Measurements from ENCODE around the gene ITPRID1. TPM values are rescaled to one million over a fixed set of nuclear protein-coding genes. Genes with fewer than 3 reads are reported as not detected.

ITPRID1 gene
- total RNA-seq, 1 donor from 2014 or later: not detected

DNA sequence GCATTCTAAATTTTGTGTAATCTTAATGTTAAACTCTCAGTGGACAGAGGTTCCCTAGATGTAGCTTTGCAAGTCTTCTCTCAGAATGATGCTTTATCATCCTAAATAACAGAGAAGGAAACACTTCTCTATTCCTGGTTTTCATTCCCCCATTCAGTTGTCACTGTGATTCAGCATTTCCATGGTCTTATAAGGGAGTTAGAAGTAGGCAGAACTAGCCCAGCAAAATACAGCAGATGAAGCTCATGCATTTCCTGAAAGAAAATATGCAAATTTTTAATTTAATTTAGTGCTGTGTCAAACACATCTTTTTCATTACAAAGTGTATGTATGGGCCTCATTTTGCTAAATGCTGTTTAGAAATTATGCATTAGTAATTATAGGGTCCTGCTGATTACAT, 70.1 kb downstream of the ITPRID1 start:
- H3K9me3 Mint-ChIP-seq: peaks cover 2% of the 10 kb centered on the region
- H3K27ac Mint-ChIP-seq (ENCODE audit: unreplicated experiment): no peak overlapping the region
- H3K36me3 Mint-ChIP-seq (ENCODE audit: low read depth): peaks cover 2% of the 10 kb centered on the region
- no peak for DNase-seq (ENCODE audit: low read depth, low spot score)
- TF ChIP-seq CTCF (conservative IDR thresholded peaks at IDR 0.05): no peak
- H3K4me1 Mint-ChIP-seq: no peaks in the 10 kb centered on the region
- H3K4me3 Mint-ChIP-seq: no peak overlapping the region
- no peaks in the 10 kb centered on the region for H3K27me3 Mint-ChIP-seq (ENCODE audit: low read depth)

DNA sequence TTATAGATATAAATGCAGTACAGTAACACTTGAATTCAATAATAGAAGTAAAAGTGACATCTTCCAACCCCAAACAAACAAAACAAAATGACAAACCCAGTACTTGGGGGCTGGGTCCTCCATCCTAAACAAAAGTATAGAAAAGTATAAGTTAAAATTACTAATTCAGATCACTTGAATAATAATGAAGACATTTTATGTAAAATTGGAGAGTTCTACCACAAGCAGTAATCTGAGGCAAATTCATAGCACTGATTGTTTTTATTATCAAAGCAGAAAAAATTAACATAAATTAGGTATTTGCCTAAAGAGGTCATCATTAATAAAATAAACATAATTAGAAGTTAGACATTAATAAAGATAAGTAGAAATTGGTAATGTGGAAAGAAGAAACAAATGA, 81.5 kb downstream of the ITPRID1 start:
- Mint-ChIP-seq H3K27ac (ENCODE audit: unreplicated experiment) (no peak overlapping the region), H3K36me3 (ENCODE audit: low read depth) (peaks cover 6% of the 10 kb centered on the region), H3K4me1 (no peaks in the 10 kb centered on the region), H3K27me3 (ENCODE audit: low read depth) (no peaks in the 10 kb centered on the region), H3K9me3 (peaks cover 7% of the 10 kb centered on the region), H3K4me3 (no peak overlapping the region)
- DNase-seq (ENCODE audit: low read depth, low spot score): no peak
- no peak for TF ChIP-seq CTCF (conservative IDR thresholded peaks at IDR 0.05)

DNA sequence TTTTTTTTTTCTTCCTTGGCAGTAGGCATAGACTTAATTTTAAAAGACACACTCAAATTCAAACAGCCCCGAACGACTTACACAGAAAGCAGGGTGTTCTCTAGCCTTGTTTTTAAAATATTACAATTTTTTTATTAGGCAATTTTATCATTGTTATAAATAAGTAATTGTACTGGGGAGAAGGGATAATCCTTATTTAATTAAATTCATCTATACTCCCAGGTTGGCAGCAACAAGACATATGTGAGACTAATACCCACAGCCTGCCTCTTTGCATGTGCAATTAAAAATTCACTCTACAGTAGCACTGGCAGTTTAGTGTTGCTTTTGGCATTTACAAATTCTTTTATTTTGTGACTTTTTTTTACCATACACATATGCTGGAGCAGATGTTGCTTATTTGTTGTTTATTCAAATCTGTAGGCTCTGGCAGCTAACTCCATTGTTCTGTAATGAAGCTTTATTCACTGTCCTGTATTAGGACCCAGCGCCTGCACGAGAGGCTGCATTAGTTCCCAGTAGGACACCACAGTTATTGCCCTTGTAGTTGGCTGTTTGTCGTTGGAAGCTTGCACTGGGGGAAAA, 88.2 kb downstream of the ITPRID1 start:
- peaks cover 13% of the 10 kb centered on the region for H3K27me3 Mint-ChIP-seq (ENCODE audit: low read depth)
- no peak for DNase-seq (ENCODE audit: low read depth, low spot score)
- H3K9me3 Mint-ChIP-seq: peaks cover 4% of the 10 kb centered on the region
- H3K36me3 Mint-ChIP-seq (ENCODE audit: low read depth): peaks cover 3% of the 10 kb centered on the region
- H3K27ac Mint-ChIP-seq (ENCODE audit: unreplicated experiment): no peak overlapping the region
- no peak overlapping the region for H3K4me3 Mint-ChIP-seq
- H3K4me1 Mint-ChIP-seq: no peaks in the 10 kb centered on the region
- TF ChIP-seq CTCF (conservative IDR thresholded peaks at IDR 0.05): no peak

- H3K9me3 Mint-ChIP-seq: peaks cover under 1% of the 10 kb centered on the region
- no peak for DNase-seq (ENCODE audit: low read depth, low spot score)
- H3K27me3 Mint-ChIP-seq (ENCODE audit: low read depth): peaks cover 19% of the 10 kb centered on the region
- no peak overlapping the region for H3K27ac Mint-ChIP-seq (ENCODE audit: unreplicated experiment)
- no peak overlapping the region for H3K4me3 Mint-ChIP-seq
- no peaks in the 10 kb centered on the region for H3K4me1 Mint-ChIP-seq
- no peak for TF ChIP-seq CTCF (conservative IDR thresholded peaks at IDR 0.05)
- peaks cover under 1% of the 10 kb centered on the region for H3K36me3 Mint-ChIP-seq (ENCODE audit: low read depth)
These were observed 89.2 kb downstream of the ITPRID1 start for GRCh38 chr7:31603046-31603445.

DNA sequence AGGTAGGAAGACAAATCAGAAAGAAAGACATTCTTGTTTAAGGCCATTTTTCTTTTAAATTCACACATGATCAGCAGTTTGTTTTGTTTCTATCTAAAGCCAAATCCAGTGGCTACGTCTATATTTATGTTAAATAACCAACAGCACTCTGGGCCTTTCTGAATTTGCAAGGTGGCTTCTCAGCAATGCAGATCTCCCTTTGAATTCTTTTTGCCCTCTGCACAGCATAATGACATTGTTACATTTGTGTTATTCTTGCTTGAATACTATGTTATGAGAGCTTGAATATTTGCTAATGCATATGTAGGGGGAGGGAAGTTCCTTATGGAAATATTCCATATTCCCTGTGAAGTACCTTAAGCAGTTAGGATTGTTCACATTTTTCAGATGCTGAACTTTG, 99.7 kb downstream of the ITPRID1 start:
- Mint-ChIP-seq H3K27me3 (ENCODE audit: low read depth) (no peaks in the 10 kb centered on the region), H3K36me3 (ENCODE audit: low read depth) (no peaks in the 10 kb centered on the region), H3K9me3 (peaks cover 4% of the 10 kb centered on the region), H3K4me1 (no peaks in the 10 kb centered on the region), H3K4me3 (no peak overlapping the region), H3K27ac (ENCODE audit: unreplicated experiment) (no peak overlapping the region)
- TF ChIP-seq CTCF (conservative IDR thresholded peaks at IDR 0.05): no peak
- DNase-seq (ENCODE audit: low read depth, low spot score): no peak

All from neural crest cell (in vitro differentiated cells).